ENCODE measurements around the gene SP8.

The SP8 gene

DNA sequence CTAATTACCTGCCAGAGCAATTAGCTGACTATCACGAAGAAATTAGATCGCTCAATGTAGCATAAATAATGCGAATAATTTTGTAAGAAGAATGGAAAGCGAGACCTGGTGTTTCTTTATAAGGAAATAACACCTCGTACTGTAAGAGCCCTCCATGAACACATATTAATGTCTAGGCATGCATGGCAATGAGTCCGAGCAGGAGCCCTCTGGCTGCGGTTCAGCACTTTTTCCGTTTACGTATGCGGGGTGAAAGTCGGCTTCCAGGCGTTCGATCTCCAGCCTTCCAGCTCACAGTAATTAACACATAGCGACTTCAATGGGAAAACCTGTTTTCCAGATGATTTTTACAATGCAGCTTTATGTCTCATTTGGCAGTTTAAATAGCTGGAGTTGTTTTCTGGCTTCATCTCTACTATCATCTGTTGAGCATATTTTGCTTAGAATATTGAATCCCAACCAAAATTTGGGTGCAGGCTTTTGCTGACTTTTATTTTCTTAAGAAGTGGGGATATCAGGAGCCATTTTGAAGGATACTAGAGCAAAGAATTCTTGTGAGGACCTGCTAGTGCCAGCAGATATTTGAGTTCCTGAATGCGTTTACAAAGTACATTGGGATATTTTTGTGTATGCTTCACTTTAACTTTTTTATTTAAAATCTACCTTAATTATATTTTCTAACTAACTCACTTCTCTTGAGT, 7.2 kb upstream of the SP8 start:
- DNase-seq: no peak

DNA sequence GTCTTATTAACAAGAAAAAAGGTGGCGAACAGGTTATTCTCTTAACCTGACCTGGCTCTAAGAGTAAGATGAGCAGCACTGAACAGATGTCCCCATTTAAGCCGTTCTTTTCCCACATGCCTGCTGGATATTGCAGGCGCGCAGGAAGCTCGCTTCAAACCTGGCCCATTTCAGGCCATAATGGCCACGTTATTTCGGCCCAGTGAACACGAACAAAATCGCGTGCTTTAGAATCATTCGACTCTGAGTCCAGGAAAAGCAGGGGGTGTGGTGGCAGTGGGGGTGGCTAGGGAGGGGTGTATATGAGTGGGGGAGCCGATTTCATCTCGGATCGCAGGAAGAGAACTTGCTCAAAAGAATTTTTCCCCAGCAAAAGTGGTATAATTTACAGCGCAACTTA, 6.6 kb upstream of the SP8 start:
- DNase-seq: no peak

GRCh38 chr7:20791538-20792434, 5.1 kb upstream of the SP8 start:
- no peak for DNase-seq

- DNase-seq: no peak
Measured at GRCh38 chr7:20790375-20790774, 3.7 kb upstream of the SP8 start.

GRCh38 chr7:20788420-20788990, 1.8 kb upstream of the SP8 start:
- no peak for DNase-seq

DNA sequence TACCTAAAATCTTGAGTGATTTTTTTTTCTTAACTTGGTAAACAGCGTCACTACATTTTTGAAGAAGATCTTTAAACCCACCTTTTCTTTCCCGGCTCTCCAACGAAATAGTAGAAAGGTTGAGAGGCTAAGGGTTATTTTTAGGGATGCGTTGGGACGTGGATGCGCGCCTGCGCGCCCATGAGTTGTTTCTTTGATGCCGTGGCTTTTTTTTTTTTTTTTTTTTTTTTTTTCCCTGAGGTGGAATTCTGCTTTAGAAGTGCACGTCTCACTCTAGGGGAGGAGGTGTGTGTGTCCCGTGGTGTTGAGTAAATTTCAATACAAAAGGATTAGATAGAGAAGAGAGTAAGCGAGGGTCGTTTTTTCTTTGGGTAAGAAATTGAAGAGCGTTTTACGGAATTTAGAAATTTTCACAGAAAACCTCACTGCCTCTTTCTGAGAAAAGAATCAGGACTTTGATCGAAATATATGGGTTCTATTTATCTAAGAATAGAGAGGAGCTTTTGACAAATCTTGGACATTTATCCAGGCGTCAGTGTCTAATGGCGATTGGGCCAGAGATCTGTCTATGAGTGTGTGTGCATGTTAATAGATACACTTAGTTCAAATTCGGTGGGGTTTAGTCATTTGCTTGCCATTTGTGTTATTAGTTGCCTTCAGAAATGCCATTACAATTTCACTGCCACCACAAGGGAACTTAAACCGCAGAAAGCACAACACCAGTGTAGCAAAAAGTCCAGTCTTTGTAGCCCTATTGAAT, 1.2 kb upstream of the SP8 start:
- no peak for DNase-seq

DNA sequence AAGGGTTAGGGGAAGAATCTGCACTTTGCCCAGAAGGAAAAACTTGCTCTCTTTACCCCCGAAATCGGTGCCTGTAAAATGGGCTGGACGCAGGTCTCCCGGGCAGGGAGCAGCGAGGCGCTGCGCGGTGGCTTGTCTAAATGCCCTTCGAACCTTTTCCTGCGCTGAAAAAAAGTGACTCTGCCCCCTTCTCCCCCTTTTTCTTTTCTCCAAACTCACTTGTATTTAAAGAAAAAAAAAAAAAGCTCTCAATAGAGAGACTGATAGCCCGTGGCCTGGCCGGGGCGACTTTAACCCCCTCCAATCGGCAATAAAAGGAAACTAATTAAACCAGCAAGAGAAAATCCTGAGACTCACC, 286 bp downstream of the SP8 start:
- no peak for DNase-seq

DNA sequence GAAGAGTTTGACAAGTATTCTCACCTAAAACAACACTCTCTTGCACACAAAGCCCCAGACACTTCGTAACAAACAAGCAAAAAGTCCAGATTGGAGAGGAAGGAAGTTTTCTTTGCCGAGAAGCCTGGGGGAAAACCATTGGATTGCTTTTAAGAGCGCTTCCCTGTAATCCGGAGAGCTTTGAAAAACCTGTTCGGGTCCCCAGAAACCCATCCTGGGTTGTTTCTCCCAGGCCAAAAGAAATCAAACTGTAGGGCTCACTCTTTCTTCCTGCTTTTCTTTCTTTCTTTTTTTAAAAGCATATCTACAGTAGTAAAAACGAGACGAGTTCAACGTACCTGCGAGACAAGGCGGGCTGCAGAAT, 655 bp downstream of the SP8 start:
- no peak for DNase-seq

DNA sequence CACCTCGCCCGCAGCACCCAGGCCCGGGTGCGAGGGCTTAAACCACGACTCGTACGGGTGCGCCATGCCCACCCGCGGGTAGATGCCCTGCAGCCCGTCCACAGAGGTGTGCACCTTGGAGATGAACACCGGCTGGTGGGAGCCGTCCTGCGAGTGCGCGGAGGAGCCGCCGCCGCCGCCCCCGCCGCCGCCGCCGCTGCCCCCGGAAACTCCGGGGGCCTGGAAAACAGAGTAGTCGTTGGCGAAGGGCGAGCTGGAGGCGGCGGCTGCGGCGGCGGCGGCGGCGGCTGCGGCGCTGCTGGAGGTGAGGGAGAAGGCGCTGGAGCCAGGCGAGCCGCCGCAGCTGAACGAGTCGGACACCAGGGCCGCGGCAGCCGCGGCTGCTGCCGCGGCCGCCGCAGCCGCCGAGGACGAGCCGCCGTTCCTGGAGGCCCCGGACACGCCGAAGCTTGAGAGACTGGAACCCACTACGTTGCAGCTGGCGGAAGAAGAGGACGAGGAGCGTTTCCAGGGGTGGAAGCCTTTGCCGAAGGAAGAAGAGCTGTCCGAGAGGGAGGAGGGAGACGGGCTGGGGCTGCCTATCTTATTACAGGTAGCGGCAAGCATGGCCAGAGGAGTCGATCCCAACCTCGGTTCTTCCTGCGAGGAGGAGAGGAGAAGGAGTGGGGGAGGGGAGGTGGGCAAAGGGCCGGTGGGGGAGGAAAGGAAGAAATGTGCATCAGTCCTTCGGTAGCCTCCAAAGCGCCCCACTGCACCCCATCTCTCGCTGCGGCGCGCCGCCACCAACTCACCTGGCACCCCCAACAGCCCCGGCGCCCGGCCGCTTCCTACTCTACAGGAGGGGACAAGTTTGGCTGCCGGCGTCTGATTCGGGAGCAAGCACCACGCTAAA, 1.3 kb downstream of the SP8 start:
- no peak for DNase-seq

GRCh38 chr7:20784388-20785156, 2.1 kb downstream of the SP8 start:
- no peak for DNase-seq

DNA sequence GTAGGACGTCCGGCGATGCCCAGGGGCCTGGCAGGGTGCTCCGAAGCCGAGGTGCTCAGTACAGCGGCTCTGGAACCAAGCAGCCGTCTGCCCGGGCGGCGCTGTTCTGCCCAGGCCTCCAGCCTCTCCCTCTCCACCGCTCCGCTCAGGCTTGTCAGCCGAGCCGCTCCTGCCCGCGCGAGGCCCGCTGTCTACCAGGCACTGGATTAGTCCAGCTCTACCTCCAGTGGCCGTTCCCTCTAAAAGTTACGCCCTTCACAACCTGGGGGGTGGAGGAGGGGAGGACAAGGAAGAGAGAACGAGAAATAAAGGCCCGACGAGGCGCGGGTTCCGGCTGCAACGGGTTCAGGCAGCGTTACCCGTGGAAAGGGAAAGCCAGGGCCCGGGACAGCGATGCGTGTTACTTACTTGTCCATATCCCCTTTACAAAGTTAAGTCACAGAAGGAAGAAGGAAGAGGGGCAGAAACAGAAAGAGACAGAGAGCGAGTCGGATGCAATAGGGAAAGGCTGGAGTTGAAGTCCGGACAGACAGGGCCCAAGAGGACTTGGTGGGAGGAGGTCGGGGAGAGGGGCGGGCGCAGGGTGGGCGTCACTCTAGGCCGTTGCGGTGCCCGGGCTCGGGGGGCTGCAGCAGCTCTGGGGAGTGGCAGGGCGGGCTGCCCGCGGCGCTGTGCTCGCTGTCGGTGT, 2.8 kb downstream of the SP8 start:
- DNase-seq: no peak

- no peak for DNase-seq
Measured at GRCh38 chr7:20783125-20783699, 3.5 kb downstream of the SP8 start.

GRCh38 chr7:20779041-20779440, 7.6 kb downstream of the SP8 start:
- no peak for DNase-seq

DNA sequence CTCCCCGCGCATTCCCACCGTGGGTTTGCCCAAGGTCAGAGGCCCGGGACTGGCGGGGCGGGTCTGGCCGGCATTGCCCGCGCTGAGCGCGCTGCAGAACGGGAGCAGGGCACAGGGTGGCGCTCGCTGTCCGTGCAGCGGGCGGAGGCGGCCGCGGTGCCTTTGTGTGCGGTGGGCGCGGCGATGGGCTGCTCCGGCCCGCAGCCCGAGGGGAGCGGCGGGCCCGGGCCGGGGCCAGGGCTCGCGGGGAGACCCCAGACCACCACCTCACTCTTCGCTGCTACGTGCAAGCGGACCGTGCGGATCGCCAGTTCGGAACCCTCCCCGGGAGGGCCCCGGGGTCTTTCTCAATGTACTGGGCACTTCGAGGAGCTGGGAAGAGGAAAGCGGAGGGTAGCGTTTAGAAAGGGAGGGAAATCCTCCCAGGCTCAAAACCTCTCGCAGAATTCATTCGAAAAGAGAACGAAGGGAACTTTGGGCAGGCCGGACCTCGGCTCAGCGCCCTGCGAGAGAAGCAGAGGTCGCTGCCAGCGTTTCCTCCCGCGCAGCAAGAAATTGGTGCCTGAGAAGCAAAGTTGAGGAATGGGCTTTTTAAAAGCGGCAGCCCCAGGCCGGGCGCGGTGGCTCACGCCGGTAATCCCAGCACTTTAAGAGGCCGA, 8.5 kb downstream of the SP8 start:
- no peak for DNase-seq

- DNase-seq: no peak
Measured at GRCh38 chr7:20777377-20778062, 9.2 kb downstream of the SP8 start.

DNA sequence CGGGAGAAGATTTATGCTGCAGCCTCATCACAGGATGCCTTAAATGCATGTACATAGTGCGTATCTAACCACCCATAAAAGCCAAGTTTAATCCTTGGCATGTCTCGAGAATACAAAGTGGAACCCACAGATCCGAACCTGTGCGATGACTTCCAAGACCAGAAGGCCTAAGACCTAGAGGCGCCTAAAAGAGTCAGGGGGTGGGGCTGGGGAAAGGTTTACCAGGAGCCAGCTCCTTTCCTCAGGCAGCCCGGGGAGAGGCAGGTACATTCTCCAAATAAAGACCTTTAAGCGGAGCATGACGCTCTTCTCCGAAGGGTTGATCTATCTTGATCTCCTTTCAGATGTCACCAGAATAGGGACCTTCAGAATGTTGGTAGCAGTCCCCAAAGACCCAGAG, 9.7 kb downstream of the SP8 start:
- no peak for DNase-seq

- DNase-seq: no peak
Measured at GRCh38 chr7:20776214-20776911, 10.3 kb downstream of the SP8 start.

DNA sequence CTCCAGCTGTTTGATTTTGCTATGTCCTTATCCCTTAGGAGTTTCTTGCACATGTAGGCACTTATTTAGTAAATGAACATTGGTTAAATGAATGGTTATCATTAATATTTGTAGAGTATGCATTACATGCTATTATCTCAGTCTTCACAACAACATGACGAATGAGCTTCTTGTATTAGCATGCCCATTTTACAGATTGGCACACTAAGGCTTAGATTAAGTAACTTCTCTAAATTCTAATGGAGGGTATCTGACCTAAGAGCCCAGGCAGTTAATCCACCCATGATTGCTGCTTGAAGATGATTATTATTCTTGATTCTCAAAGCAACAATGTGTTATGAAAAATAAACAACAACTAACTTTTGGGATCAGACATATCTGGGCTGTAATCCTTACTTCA, 32.7 kb downstream of the SP8 start:
- no peak for DNase-seq

- no peak for DNase-seq
Measured at GRCh38 chr7:20749906-20750305, 36.8 kb downstream of the SP8 start.
